Measurements from ENCODE around the gene MEIS3.

- no peak for TF ChIP-seq CTCF (IDR thresholded peaks at IDR 0.05)
- no peak for TF ChIP-seq POLR2A (IDR thresholded peaks at IDR 0.05)
- TF ChIP-seq POLR2AphosphoS5 (IDR thresholded peaks at IDR 0.05) = no peak
- no peak for TF ChIP-seq EP300 (IDR thresholded peaks at IDR 0.05)
Observed at GRCh38 chr19:47443331-47443730, 24.0 kb upstream of the MEIS3 start.
